Bone marrow (tissue), 2 donors: ENCODE results near the gene ZGPAT.
"Not testable (repeated sequence)": the region's sequence is repeated elsewhere in the genome, so short reads cannot be mapped to it uniquely, and the experiment has no call there.

Source experiments
- DNase-seq, 2 donors: peaks; one replicate each; lab custom pipeline; 2025; lab: John Stamatoyannopoulos, UW

ZGPAT gene

GRCh38 chr20:63707558-63708300, at the start of gene ZGPAT, which contains the start of gene ARFRP1:
Gene ZGPAT, plus strand, starts transcription at chr20:63708039. Its CDS starts 542 bp downstream, at chr20:63708581.
Gene ARFRP1, minus strand, starts transcription at chr20:63707976. Its CDS starts 885 bp downstream, at chr20:63707091.
- peak; percentile 68 to 85 for DNase-seq

- peak in 1 of 2 donors; percentile 27 for DNase-seq
Measured at GRCh38 chr20:63658749-63659187, 49.1 kb upstream of the ZGPAT start.

- DNase-seq, result no peak
Measured at GRCh38 chr20:63659370-63659769, 48.5 kb upstream of the ZGPAT start.

GRCh38 chr20:63660174-63660573, 47.7 kb upstream of the ZGPAT start:
- not testable (repeated sequence) for DNase-seq

- no peak for DNase-seq
Measured at GRCh38 chr20:63660622-63661021, 47.2 kb upstream of the ZGPAT start.

- no peak for DNase-seq
Measured at GRCh38 chr20:63661108-63661507, 46.7 kb upstream of the ZGPAT start.

- no peak for DNase-seq
Measured at GRCh38 chr20:63661959-63662812, 45.7 kb upstream of the ZGPAT start.

GRCh38 chr20:63662813-63663189, 45.0 kb upstream of the ZGPAT start:
- no peak for DNase-seq

GRCh38 chr20:63663332-63664066, 44.3 kb upstream of the ZGPAT start:
- DNase-seq, result no peak

- DNase-seq, result no peak
Measured at GRCh38 chr20:63664143-63664851, 43.5 kb upstream of the ZGPAT start.

- no peak for DNase-seq
Measured at GRCh38 chr20:63664861-63665594, 42.8 kb upstream of the ZGPAT start.

GRCh38 chr20:63665708-63666107, 42.1 kb upstream of the ZGPAT start:
- no peak for DNase-seq

GRCh38 chr20:63667858-63668257, 40.0 kb upstream of the ZGPAT start:
- no peak for DNase-seq

- no peak for DNase-seq
Measured at GRCh38 chr20:63668351-63668750, 39.5 kb upstream of the ZGPAT start.

GRCh38 chr20:63671695-63672094, 36.1 kb upstream of the ZGPAT start:
- DNase-seq, result not testable (repeated sequence)

GRCh38 chr20:63672666-63673065, 35.2 kb upstream of the ZGPAT start:
- no peak for DNase-seq

- no peak for DNase-seq
Measured at GRCh38 chr20:63673951-63674350, 33.9 kb upstream of the ZGPAT start.

GRCh38 chr20:63675681-63676368, 32.0 kb upstream of the ZGPAT start:
- DNase-seq, result no peak

- no peak for DNase-seq
Measured at GRCh38 chr20:63678071-63678470, 29.8 kb upstream of the ZGPAT start.
